Islet precursor cell (in vitro differentiated cells): ENCODE results near the gene THPO.

Experiments
- DNase-seq: peaks from one replicate; pipeline ENCODE4 v3.0.0-alpha.2; 2018

THPO gene

DNA sequence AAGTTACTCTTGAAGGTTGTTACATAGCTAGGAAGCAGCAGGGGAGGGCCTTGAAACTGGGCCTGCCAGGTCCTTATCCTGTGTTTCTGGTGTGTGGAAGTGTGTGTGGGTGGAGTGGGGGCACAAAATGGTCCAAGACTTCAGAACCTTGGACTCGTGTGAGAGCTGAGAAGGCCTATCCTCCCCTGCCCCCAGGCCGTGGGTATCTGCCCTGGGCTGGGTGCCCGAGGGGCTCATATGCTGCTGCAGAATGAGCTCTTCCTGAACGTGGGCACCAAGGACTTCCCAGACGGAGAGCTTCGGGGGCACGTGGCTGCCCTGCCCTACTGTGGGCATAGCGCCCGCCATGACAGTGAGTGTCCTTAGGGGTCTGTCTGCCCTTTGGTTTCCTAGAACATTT is 6.3 kb upstream of the THPO start:
- DNase-seq, result no peak

- DNase-seq, result no peak
These were observed 5.2 kb upstream of the THPO start for GRCh38 chr3:184383033-184383740.

- no peak for DNase-seq
These were observed 4.5 kb upstream of the THPO start for GRCh38 chr3:184382326-184383032.

DNA sequence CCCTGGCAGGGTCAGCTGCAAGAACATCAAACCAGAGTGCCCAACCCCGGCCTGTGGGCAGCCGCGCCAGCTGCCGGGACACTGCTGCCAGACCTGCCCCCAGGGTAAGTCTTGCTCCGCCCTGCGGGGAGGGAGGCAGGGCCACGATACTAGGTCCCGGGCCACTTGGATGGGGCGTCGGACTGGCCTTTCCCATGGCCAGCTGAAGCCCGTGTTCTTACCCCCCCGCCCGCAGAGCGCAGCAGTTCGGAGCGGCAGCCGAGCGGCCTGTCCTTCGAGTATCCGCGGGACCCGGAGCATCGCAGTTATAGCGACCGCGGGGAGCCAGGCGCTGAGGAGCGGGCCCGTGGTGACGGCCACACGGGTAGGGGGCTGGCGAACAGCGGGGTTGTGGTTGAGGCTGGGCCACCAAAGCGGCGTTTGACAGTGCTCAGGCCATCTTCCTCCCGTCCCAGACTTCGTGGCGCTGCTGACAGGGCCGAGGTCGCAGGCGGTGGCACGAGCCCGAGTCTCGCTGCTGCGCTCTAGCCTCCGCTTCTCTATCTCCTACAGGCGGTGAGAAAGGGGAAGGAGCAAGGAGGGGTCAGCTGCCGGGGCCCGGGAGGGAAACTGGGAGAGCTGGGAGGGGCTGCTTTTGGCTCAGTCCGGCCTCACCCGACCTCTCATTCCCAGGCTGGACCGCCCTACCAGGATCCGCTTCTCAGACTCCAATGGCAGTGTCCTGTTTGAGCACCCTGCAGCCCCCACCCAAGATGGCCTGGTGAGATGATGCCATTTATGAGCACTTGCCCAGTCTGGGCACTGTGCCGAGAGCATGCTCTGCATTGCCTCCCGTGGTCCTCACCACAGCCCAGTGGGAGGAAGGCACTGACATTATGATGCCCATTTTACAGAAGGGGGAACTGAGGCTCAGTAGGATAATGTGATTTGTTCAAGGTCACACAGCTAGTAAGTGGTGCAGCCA is 3.5 kb upstream of the THPO start:
- DNase-seq, result peak; percentile 76

GRCh38 chr3:184380627-184381260 is 2.7 kb upstream of the THPO start:
- DNase-seq, result no peak

DNA sequence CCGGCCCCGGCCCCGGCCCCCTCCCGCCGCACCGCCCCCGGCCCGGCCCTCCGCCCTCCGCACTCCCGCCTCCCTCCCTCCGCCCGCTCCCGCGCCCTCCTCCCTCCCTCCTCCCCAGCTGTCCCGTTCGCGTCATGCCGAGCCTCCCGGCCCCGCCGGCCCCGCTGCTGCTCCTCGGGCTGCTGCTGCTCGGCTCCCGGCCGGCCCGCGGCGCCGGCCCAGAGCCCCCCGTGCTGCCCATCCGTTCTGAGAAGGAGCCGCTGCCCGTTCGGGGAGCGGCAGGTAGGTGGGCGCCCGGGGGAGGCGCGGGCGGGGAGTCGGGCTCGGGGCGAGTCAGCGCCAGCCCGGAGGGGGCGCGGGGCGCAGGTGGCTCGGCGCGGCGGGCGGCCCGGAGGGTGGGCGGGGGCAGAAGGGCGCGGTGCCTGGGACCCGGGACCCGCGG is 2.2 kb upstream of the THPO start:
- DNase-seq, result peak; percentile 82

DNA sequence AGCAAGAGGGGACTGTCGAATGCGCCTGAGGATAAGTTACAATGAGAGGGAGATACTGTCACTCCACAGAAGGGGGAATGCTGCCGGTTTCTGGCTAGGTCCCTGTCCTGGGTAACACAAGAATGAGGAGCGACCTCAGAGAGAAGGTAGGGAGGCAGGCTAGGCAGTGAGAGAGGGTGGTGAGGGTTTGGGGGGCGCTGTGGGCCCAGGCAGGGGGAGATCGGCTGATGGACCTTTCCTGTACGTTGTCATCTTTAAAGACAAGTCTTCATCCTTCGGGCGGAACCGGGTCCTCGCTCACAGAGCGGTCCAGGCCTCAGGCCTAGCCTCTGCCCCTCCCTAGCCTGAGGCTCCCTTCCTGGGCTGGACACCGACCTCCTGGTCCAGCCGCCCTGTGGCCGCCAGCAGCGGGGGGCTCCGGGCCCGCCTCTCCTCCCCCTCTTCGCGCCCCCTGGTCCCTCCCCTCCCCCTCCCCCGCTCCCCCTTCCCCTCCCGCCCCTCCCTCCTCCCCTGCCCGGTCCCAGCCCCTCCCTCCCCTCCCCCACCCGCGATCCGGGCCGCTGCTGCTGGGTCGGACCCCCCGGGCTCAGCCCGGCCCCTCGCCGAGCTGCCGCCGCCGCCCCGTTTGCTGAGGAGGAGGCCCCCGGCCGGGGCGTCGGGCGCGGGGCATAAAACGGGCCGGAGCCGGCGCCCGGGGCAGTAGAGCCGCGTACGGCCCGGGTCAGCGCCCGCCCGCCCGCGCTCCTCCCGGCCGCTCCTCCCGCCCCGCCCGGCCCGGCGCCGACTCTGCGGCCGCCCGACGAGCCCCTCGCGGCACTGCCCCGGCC is 1.6 kb upstream of the THPO start, which contains the start of gene CHRD:
Gene CHRD (plus strand): TSS at position 697 of the 827 bp plus-strand sequence. CDS start 265 bp downstream, outside the sequence.
- peak; percentile 47 for DNase-seq

GRCh38 chr3:184378651-184379357 is 797 bp upstream of the THPO start:
- DNase-seq, result peak; percentile 77

DNA sequence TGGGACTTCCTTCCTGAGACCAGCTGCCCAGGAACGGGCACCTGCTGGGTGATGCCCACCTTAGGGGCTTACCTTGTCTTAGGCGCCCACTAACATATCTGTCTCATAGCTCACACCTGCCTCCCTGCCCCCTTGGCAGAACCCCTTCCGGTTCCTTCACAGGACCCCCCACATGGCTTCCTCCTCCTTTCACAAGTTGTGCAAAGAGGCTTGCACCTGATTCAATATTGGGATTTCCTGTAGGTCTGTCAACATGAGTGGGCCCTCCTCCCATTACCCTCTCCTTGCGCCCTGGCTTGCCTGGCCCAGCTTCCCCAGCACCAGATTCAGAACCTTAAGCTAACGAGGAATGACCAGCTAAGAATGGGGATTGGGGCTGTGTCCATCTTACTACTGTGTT is 633 bp downstream of the THPO start:
- DNase-seq, result no peak

DNA sequence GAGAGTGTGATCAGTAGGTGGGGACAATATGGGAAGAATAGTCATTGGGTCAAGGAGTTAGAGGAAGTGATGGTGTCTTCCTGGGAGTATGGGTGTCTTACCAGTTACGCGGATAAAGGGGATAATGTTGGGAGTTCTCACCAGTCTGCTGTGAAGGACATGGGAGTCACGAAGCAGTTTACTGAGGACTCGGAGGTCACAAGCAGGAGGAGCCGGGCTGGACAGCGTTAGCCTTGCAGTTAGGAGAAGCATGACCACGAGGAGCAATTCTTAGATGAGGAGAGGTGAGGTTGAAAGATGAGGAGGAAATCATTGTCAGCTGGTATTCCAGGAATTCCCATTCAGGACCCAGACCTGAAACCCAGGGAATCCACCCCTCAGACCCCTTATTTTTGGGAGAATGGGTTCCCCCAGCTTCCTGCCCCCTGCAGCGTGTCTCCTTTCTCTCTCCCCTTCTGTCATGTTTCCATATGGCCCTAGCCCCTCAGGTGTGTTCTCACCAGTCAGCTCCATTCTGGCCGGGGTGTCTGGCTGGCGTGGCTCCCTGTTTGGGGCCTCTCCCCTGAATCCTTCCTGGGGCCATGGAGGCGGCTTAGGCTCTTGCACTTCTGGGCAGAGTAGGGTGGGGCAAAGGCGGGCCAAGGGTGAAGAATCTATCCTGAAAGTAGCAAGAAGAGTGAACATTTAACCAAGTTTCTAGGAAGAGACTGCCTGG is 2.1 kb downstream of the THPO start:
- peak; percentile 50 for DNase-seq

DNA sequence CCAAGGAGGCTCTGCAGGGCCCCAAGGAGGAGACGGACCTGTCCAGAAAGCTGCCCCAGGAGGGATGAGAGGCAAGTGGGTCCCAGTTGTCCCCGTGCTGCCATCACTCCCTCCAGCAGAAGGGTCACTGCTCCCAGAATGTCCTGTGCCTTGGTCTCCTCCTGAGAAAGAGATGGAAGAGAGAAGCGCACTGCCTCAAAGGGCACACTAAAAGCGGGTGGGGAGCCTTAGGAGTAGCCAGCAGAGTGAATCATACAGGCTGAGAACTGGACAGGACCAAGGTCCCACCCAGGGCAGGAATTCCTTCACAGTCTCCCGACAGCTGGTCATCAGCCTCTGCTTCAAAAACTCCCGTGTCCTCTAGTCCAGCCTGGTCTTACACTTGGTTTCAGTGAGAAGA is 4.6 kb downstream of the THPO start:
- DNase-seq, result no peak

GRCh38 chr3:184372911-184373310 is 5.1 kb downstream of the THPO start:
- peak; percentile 38 for DNase-seq

GRCh38 chr3:184372296-184372821 is 5.6 kb downstream of the THPO start:
- no peak for DNase-seq

DNA sequence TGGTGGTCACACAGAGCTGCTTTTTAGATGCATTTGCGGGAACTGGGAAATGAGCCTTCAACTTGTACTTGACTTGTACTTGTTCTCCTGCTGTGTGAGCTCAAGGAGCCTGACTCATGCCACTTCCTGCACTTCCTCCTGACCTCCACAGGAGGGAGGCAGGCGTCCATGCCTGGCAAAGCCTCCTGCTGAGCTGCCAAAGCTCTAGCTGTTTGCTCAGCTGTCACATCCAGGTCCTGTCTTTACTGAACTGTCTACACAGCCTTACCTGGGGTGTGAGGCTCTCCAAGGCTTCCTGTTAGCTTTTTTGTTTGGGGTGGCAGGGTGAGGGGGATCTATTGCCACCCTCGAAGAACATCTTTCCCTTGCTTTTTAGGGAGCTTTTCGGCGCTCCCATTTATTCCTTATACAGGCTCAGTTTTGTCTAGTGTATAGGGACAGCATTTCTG is 6.4 kb downstream of the THPO start:
- DNase-seq, result peak; percentile 94

GRCh38 chr3:184368586-184369183 is 9.3 kb downstream of the THPO start:
- DNase-seq, result no peak

- no peak for DNase-seq
These were observed 9.9 kb downstream of the THPO start for GRCh38 chr3:184368116-184368515.

DNA sequence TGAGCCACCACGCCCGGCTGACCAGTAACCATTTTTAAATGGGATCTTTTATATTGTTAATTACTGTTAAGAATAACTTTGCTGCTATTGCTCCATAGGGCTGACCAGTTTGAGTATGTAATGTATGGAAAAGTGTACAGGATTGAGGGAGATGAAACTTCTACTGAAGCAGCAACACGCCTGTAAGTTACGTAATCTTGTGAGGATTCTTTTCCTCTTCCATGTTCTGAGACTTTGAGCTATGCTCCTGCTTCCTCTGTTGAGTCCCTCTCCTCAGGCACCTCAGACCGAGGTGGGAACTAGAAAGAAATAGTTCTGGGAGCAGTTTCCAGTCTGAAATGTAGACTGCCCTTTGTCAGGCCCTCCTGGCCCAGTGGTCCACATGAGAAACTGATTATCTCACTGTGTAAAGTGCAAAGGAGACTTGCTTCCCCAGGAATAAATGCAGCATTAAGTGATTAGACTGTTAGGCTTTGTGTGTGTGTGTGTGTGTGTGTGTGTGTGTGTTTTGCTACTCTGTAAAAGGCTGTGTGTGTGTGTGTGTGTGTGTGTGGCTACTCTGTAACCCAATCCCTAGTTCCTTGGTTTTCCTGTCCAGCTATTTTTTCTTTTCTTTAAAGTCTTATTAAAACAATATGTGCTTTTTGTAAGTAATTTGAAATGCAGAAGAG is 11.3 kb downstream of the THPO start:
- DNase-seq, result no peak

DNA sequence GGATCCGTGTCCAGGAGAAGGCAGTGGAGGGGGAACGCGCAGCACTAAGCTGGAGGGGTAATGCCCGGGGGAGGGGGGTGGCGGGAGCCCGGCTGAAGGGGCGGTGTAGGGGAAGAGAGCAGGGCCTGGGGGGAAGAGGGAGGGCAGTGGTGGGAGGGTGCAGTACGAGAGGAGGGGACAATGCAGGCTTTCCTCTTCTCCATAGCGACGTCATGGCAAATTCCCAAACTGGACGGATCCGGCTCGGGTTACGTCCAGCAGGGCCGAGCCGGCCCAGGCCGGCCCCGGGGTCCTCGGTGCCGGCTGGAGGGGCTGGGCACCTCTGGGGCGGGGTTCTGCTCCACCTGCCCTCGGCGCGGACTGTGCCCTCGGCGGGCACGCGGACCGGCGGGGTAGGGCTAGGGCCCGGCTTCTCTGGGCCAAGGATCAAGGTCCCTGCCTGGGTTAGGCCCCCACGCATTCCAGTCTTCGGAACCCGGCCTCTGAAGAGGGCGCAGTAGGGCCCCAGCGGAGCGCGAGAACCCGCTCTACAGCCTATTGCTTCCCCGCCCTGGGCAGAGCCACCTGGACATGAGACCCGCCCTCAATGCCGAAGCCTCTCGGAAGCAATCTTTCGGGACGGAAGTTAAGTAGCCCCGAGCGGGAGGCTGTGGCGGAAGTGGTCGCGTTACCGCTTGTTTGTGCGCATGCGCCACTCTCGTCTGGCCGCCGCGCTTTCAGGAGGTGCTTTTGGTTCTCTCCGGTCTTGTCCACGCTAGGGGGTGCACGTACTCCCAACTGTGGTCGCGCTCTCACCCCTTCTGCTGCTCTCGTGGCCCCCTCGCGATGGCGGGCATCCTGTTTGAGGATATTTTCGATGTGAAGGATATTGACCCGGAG is 15.1 kb downstream of the THPO start:
- peak; percentile 99 for DNase-seq
